ENCODE data around the gene SLC30A7.
A peak's percentile ranks its signal among the peaks of the same experiment; 100 is the strongest.
"Not testable (repeated sequence)": the region's sequence is repeated elsewhere in the genome, so short reads cannot be mapped to it uniquely, and the experiment has no call there.

The SLC30A7 gene

DNA sequence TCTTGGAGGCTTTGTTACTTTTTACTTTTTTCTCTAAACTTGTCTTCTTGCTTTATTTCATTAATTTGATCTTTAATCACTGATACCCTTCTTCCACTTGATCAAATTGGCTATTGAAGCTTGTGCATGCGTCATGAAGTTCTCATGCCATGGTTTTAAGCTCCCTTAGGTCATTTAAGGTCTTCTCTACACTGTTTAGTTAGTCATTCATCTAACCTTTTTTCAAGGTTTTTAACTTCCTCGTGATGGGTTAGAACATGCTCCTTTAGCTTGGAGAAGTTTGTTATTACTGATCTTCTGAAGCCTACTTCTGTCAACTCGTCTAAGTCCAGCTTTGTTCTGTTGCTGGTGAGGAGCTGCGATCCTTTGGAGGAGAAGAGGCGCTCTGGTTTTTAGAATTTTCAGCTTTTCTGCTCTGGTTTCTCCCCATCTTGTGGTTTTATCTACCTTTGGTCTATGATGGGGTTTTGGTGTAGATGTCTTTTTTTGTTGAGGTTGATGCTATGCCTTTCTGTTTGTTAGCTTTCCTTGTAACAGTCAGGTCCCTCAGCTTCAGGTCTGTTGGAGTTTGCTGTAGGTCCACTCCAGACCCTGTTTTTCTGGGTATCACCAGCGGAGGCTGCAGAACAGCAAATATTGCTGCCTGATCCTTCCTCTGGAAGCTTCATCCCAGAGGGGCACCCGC lies 53.0 kb downstream of the SLC30A7 start:
- not testable (repeated sequence) for H3K27me3 ChIP-seq (replicated peaks; ENCODE audit: insufficient read depth, low read length); H3K9me2 ChIP-seq (replicated peaks; ENCODE audit: insufficient read depth, low read length); H3K4me3 ChIP-seq (ENCODE audit: low read length); H3F3A ChIP-seq (ENCODE audit: insufficient read depth, low read length); DNase-seq; H4K20me1 ChIP-seq (ENCODE audit: insufficient read depth, low read length); H3K27ac ChIP-seq (ENCODE audit: low read length); H3K4me1 ChIP-seq (ENCODE audit: low read length); H3K4me2 ChIP-seq (ENCODE audit: low read depth, low read length); H3K36me3 ChIP-seq (replicated peaks; ENCODE audit: insufficient read depth, low read length); H2AFZ ChIP-seq (ENCODE audit: low read length); H3K79me2 ChIP-seq (ENCODE audit: low read length); H3K9ac ChIP-seq (ENCODE audit: low read length); H3K9me3 ChIP-seq (replicated peaks; ENCODE audit: insufficient read depth, low read length)

DNA sequence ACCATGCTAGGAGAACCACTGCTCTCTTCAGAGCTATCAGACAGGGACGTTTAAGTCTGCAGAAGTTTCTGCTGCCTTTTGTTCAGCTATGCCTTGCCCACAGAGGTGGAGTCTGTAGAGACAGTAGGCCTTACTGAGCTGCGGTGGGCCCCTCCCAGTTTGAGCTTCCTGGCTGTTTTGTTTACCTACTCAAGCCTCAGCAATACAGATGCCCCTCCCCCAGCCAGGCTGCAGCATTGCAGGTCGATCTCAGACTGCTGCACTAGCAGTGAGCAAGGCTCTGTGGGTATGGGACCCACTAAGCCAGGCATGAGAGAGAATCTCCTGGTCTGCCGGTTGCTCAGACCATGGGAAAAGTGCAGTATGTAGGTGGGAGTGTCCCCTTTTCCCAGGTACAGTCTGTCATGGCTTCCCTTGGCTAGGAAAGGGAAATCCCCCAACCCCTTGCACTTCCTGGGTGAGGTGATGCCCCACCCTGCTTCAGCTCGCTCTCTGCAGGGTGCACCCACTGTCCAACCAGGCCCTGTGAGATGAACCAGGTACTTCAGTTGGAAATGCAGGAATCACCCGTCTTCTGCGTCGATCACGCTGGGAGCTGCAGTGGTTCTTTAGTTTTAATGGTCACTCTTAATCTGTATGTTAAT lies 53.7 kb downstream of the SLC30A7 start:
- H4K20me1 ChIP-seq (ENCODE audit: insufficient read depth, low read length); H3K27ac ChIP-seq (ENCODE audit: low read length); H3K27me3 ChIP-seq (replicated peaks; ENCODE audit: insufficient read depth, low read length); H3F3A ChIP-seq (ENCODE audit: insufficient read depth, low read length); H3K9me3 ChIP-seq (replicated peaks; ENCODE audit: insufficient read depth, low read length); H3K9me2 ChIP-seq (replicated peaks; ENCODE audit: insufficient read depth, low read length); H3K36me3 ChIP-seq (replicated peaks; ENCODE audit: insufficient read depth, low read length); H2AFZ ChIP-seq (ENCODE audit: low read length); H3K79me2 ChIP-seq (ENCODE audit: low read length); H3K4me1 ChIP-seq (ENCODE audit: low read length); H3K4me2 ChIP-seq (ENCODE audit: low read depth, low read length); H3K4me3 ChIP-seq (ENCODE audit: low read length); H3K9ac ChIP-seq (ENCODE audit: low read length): not testable (repeated sequence)
- peak; percentile 73 for DNase-seq

DNA sequence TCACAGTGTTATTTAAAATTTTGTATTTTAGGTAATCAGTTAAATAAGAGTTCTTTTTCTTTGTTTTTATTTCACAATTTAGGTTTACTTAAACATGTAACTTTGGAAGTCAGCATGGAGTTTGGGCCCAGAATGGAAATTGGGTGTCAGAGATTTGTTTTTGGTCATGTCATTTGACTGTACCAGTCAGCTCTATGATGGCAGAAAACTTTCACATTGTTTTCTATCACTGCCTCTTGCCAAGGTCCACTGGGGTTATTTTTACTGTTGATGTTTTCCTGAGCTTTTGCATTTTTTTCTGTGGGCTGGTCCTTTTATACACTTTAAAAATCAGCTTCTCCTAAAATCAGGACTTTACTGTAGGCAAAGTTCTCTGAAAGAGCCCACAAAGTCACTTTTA lies 54.4 kb downstream of the SLC30A7 start:
- no peaks in the 10 kb centered on the region for H3K4me1 ChIP-seq (ENCODE audit: low read length)
- no peak for DNase-seq
- no peaks in the 10 kb centered on the region for H3K9me3 ChIP-seq (replicated peaks; ENCODE audit: insufficient read depth, low read length)
- H3K4me2 ChIP-seq (ENCODE audit: low read depth, low read length), result no peak overlapping the region
- H3K9ac ChIP-seq (ENCODE audit: low read length), result no peak overlapping the region
- no peaks in the 10 kb centered on the region for H3K36me3 ChIP-seq (replicated peaks; ENCODE audit: insufficient read depth, low read length)
- TF ChIP-seq CTCF (IDR thresholded peaks at IDR 0.05; ENCODE audit: low read length), result no peak
- no peak for TF ChIP-seq EZH2phosphoT487 (IDR thresholded peaks at IDR 0.05; ENCODE audit: low read length)
- no peak for TF ChIP-seq EZH2 (optimal IDR thresholded peaks at IDR 0.05; ENCODE audit: low read depth, low read length)
- H4K20me1 ChIP-seq (ENCODE audit: insufficient read depth, low read length), result no peaks in the 10 kb centered on the region
- H3F3A ChIP-seq (ENCODE audit: insufficient read depth, low read length), result no peaks in the 10 kb centered on the region
- H3K27me3 ChIP-seq (replicated peaks; ENCODE audit: insufficient read depth, low read length), result no peaks in the 10 kb centered on the region
- no peak overlapping the region for H3K4me3 ChIP-seq (ENCODE audit: low read length)
- no peaks in the 10 kb centered on the region for H3K79me2 ChIP-seq (ENCODE audit: low read length)
- no peaks in the 10 kb centered on the region for H3K9me2 ChIP-seq (replicated peaks; ENCODE audit: insufficient read depth, low read length)
- H2AFZ ChIP-seq (ENCODE audit: low read length), result no peak overlapping the region
- no peak overlapping the region for H3K27ac ChIP-seq (ENCODE audit: low read length)

DNA sequence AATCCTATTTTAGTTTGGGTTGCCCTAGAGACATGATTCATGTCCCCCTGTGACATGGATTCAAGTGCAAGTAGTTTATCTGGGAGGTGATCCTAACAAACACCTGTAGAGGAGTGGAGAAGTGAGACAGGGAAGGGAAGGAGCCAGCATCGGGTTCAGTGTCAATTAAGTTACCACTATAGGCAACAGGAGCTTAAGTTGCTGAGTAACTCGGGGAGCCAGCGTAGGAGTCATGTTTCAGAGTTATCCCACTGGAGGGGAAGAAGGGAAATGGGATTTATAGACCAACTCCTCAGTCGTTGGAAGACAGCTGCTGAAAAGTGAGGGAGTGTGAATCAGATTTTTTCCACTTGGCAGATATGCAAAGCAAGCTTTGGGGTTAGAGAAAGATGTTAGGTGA lies 54.9 kb downstream of the SLC30A7 start:
- Histone ChIP-seq H3K4me2 (ENCODE audit: low read depth, low read length) (no peak overlapping the region), H3K79me2 (ENCODE audit: low read length) (no peaks in the 10 kb centered on the region), H3K9me3 (replicated peaks; ENCODE audit: insufficient read depth, low read length) (no peaks in the 10 kb centered on the region), H3K9me2 (replicated peaks; ENCODE audit: insufficient read depth, low read length) (no peaks in the 10 kb centered on the region), H3F3A (ENCODE audit: insufficient read depth, low read length) (no peaks in the 10 kb centered on the region), H3K27ac (ENCODE audit: low read length) (no peak overlapping the region), H2AFZ (ENCODE audit: low read length) (no peak overlapping the region), H3K4me1 (ENCODE audit: low read length) (no peaks in the 10 kb centered on the region), H4K20me1 (ENCODE audit: insufficient read depth, low read length) (no peaks in the 10 kb centered on the region), H3K27me3 (replicated peaks; ENCODE audit: insufficient read depth, low read length) (no peaks in the 10 kb centered on the region), H3K36me3 (replicated peaks; ENCODE audit: insufficient read depth, low read length) (no peaks in the 10 kb centered on the region), H3K4me3 (ENCODE audit: low read length) (no peak overlapping the region), H3K9ac (ENCODE audit: low read length) (no peak overlapping the region)
- no peak for TF ChIP-seq EZH2phosphoT487 (IDR thresholded peaks at IDR 0.05; ENCODE audit: low read length)
- no peak for TF ChIP-seq EZH2 (optimal IDR thresholded peaks at IDR 0.05; ENCODE audit: low read depth, low read length)
- no peak for TF ChIP-seq CTCF (IDR thresholded peaks at IDR 0.05; ENCODE audit: low read length)
- no peak for DNase-seq

Data from MM.1S (cell line).